ENCODE results near the gene PTPRN2. TPM values are rescaled to one million over a fixed set of nuclear protein-coding genes. Genes with fewer than 3 reads are reported as not detected.

Gene PTPRN2
- total and polyA plus RNA-seq, 8 donors: 4.9 to 136 (median 46.8) TPM

DNA sequence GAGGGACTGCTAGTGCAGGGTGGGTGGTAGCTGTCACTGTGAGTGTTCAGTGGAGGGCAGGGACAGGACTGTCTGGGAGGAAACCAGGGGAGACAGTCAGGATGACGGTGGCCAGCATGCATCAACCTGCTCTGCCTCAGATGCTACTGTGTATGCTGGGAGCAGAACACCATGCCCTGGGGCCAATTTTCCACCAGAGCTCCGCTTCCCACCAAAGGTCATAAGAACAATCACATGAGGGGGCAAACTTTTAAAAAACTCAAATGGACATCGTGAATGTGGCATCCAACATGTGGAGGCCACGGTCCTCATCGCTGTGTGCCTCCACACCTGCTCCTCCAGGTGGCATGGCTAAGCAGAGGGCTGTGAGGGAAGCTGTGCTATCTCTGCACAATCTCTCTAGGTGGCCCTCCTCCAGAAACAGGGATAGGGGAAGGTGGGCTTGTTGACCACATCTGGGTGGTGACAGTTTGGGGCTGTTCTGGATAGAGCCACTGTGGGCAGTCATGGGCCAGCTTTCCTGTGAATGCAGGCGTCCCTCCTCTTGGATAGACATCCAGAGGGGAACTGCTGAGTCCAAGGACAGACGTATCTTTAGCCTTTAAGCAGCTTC, 411.0 kb downstream of the PTPRN2 start:
- Histone ChIP-seq H3K4me3 (no peak overlapping the region), H3K27ac (no peak overlapping the region), H3K27me3 (no peaks in the 10 kb centered on the region), H3K4me1 (no peaks in the 10 kb centered on the region), H3K36me3 (peaks cover 0 to 5% (median 0%) of the 10 kb centered on the region in 4 donors), H3K9me3 (peaks cover 3 to 38% (median 35%) of the 10 kb centered on the region in 4 donors)
- 82 to 91% (median 85%) methylated on average over 7 of the region's 7 CpGs for WGBS, 5 donors
- TF ChIP-seq POLR2AphosphoS5 (IDR thresholded peaks at IDR 0.05) (no peak), EP300 (IDR thresholded peaks at IDR 0.05) (no peak), POLR2A (IDR thresholded peaks at IDR 0.05) (no peak)
- TF ChIP-seq, protein P1, sequence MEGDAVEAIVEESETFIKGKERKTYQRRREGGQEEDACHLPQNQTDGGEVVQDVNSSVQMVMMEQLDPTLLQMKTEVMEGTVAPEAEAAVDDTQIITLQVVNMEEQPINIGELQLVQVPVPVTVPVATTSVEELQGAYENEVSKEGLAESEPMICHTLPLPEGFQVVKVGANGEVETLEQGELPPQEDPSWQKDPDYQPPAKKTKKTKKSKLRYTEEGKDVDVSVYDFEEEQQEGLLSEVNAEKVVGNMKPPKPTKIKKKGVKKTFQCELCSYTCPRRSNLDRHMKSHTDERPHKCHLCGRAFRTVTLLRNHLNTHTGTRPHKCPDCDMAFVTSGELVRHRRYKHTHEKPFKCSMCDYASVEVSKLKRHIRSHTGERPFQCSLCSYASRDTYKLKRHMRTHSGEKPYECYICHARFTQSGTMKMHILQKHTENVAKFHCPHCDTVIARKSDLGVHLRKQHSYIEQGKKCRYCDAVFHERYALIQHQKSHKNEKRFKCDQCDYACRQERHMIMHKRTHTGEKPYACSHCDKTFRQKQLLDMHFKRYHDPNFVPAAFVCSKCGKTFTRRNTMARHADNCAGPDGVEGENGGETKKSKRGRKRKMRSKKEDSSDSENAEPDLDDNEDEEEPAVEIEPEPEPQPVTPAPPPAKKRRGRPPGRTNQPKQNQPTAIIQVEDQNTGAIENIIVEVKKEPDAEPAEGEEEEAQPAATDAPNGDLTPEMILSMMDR (IDR thresholded peaks at IDR 0.05): no peak
- DNase-seq: no peak
- intact Hi-C loops (cut with DNase I; ENCODE audit: low total_unique reads): no loop called here

DNA sequence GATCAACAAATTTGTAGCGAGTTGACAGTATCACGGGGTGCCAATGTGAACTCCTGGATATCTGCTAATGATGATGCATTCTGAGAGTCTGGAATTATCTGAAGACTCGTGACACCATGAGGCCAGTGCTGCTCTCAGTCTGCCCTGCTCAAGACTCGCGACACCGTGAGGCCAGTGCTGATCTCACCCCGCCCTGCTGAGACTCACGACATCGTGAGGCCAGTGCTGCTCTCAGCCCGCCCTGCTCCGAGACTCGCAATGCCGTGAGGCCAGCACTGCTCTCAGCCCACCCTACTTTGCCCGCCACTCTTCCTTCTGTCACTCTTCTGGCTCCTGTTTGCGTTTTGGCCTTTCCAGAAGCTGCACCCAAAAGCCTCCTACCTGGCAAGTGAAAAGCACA, 411.8 kb downstream of the PTPRN2 start:
- H3K4me1 ChIP-seq: no peaks in the 10 kb centered on the region
- H3K27ac ChIP-seq: no peak overlapping the region
- H3K27me3 ChIP-seq: no peaks in the 10 kb centered on the region
- DNase-seq: no peak
- H3K4me3 ChIP-seq: no peak overlapping the region
- intact Hi-C loops (cut with DNase I; ENCODE audit: low total_unique reads): no loop called here
- peaks cover 0 to 5% (median 0%) of the 10 kb centered on the region in 4 donors for H3K36me3 ChIP-seq
- 90 to 94% (median 92%) methylated on average over 13 to 15 of the region's 15 CpGs for WGBS, 5 donors
- no peak for TF ChIP-seq POLR2A (IDR thresholded peaks at IDR 0.05)
- TF ChIP-seq EP300 (IDR thresholded peaks at IDR 0.05): no peak
- no peak for TF ChIP-seq POLR2AphosphoS5 (IDR thresholded peaks at IDR 0.05)
- TF ChIP-seq, protein P1 (IDR thresholded peaks at IDR 0.05): no peak
- H3K9me3 ChIP-seq: peaks cover 3 to 38% (median 35%) of the 10 kb centered on the region in 4 donors

DNA sequence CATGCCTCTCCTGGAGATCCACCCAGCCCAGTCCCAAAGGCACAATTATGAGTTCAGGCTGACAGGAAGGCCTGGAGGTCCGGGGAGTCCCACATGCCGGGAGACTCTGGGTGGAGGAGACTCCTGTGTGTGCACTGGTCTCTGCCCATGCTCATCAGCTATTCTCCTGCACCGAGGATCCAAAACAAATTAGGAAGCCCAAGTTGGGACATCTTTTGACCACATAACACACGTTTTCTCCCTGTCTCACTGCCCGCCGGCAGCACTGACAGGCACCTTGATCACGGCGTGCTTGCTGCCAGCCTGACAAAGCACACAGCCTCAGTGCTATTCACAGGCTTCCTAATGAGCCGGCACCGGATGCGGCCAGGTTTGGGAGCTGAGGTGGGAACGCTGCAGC, 412.7 kb downstream of the PTPRN2 start:
- no peak overlapping the region for H3K27ac ChIP-seq
- intact Hi-C loops (cut with DNase I; ENCODE audit: low total_unique reads): no loop called here
- DNase-seq: no peak
- TF ChIP-seq POLR2A (IDR thresholded peaks at IDR 0.05): no peak
- no peak for TF ChIP-seq EP300 (IDR thresholded peaks at IDR 0.05)
- no peak for TF ChIP-seq POLR2AphosphoS5 (IDR thresholded peaks at IDR 0.05)
- TF ChIP-seq, protein P1 (IDR thresholded peaks at IDR 0.05): no peak
- no peak overlapping the region for H3K4me3 ChIP-seq
- WGBS, 5 donors: 87 to 95% (median 95%) methylated on average over 9 to 12 of the region's 12 CpGs
- H3K9me3 ChIP-seq: peaks cover 3 to 35% (median 34%) of the 10 kb centered on the region in 4 donors
- H3K4me1 ChIP-seq: no peaks in the 10 kb centered on the region
- H3K36me3 ChIP-seq: peaks cover 0 to 5% (median 0%) of the 10 kb centered on the region in 4 donors
- H3K27me3 ChIP-seq: no peaks in the 10 kb centered on the region

DNA sequence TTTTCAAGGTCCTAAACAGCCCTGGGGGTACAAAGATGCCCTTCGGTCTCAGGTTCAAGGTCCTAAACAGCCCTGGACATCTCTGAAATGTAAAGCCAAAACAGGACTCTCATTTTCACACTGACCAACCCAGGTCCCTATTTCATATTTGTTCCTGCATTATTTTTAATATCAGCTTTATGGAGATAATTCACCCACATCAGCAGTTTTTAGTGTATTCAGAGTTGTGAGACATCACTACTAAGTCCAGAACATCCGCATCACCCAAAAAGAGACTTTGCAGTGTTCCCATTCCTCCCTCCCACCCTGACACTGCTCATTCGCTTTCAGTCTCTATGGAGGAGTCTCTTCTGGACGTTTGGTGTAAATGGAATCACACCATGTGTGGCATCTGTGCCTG, 420.2 kb downstream of the PTPRN2 start:
- no peak for DNase-seq
- no peak overlapping the region for H3K4me3 ChIP-seq
- H3K27ac ChIP-seq: no peak overlapping the region
- no peaks in the 10 kb centered on the region for H3K4me1 ChIP-seq
- peaks cover 0 to 14% (median 9%) of the 10 kb centered on the region in 4 donors for H3K36me3 ChIP-seq
- TF ChIP-seq, protein P1 (IDR thresholded peaks at IDR 0.05): no peak
- no peak for TF ChIP-seq POLR2AphosphoS5 (IDR thresholded peaks at IDR 0.05)
- TF ChIP-seq POLR2A (IDR thresholded peaks at IDR 0.05): no peak
- TF ChIP-seq EP300 (IDR thresholded peaks at IDR 0.05): no peak
- H3K9me3 ChIP-seq: peaks cover 0 to 18% (median 7%) of the 10 kb centered on the region in 4 donors
- no peaks in the 10 kb centered on the region for H3K27me3 ChIP-seq
- intact Hi-C loops (cut with DNase I; ENCODE audit: low total_unique reads): no loop called here
- 75 to 83% (median 78%) methylated on average over 4 of the region's 4 CpGs for WGBS, 5 donors
